Activated naive CD4-positive, alpha-beta T cell treated with anti-CD3 and anti-CD28 coated beads, Interleukin-2, amount 50 U/mL, for 16 hours (primary cell): ENCODE data around the gene PCSK1N.

ENCODE experiments used
- DNase-seq: peaks from one replicate; pipeline ENCODE4 v3.0.0-alpha.2; 2020

The PCSK1N gene

DNA sequence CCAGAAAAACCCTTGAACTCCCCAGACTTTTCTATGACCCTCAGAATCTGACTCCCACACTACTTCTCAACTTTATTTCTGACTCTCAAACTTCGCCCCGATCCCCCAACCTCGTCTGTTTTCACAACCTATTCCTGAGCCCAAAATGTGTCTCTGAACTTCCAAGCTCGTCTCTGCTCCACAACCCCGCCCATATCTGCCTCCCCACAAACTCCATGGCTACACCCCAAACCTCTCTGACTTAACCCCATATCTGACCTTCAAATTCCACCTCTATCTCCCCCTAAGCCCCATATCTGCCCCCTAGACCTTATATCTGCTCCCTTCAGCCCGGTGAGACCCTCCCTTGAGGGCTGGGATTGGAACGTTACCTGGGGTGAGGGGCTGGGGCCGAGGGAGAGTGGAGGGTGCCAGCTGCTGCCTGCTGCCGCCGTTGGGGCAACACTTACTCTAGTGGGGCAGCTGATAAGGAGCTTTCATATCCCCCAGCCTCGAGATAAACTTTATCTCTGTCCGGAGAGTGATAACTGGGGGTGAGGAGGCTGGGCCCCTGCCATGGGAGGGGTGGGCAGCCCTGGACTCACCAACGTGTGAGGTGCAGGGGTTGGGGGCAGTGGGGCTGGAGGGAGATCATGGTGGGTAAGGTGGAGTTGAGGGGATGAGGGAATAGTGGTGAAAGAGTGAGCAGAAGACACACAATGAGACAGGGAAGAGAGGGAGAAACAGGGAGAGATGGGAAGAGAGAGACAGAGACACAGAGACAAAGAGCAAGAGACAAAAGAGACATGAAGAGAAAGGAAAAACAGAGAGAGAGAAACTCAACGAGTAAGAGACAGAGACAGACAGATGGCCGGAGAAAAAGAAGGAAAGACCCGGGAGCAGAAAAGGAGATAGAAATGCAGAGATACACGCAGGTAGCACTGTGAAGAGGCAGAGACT lies 47.6 kb downstream of the PCSK1N start:
- no peak for DNase-seq

GRCh38 chrX:48786825-48787504 lies 48.4 kb downstream of the PCSK1N start:
- DNase-seq: no peak

DNA sequence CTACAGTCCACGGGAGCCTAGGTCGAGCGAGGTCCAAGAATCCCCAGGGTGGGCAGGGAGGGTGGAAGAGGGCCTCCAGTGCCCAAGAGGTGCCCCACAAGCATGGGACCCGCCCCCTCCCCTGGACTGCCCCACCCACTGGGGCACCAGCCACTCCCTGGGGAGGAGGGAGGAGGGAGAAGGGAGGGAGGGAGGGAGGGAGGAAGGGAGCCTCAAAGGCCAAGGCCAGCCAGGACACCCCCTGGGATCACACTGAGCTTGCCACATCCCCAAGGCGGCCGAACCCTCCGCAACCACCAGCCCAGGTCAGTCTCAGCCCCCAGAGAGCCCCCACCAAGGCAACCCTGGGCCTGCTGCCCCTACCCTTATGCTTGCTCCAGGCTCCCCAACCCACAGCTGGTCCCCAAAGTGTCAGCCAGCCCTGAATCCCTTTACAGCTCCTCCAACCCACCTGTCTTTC lies 49.0 kb downstream of the PCSK1N start, which contains the start of gene GATA1:
Gene GATA1, plus strand, starts transcription at position 250 of the 460 bp plus-strand sequence. CDS start 4,520 bp downstream, outside the sequence.
- no peak for DNase-seq

- no peak for DNase-seq
These were observed 49.7 kb downstream of the PCSK1N start for GRCh38 chrX:48785540-48786214.

DNA sequence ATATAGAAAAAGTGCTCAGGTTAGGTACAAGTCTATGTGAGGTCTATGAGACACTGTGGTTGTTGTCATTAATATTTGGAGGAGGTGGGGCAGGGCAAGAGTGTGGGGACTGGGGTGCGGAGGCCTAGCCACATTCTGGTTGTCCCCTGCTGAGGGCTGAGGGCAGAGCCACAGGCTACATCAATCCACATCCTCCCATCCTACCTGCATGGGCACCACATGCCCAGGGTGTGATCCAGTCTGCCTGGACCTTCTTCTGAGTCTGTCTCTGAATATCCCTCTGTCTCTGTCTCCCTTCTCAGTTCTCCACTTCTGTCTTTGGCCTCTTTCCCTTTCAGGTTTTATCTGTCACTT lies 50.2 kb downstream of the PCSK1N start:
- DNase-seq: no peak

DNA sequence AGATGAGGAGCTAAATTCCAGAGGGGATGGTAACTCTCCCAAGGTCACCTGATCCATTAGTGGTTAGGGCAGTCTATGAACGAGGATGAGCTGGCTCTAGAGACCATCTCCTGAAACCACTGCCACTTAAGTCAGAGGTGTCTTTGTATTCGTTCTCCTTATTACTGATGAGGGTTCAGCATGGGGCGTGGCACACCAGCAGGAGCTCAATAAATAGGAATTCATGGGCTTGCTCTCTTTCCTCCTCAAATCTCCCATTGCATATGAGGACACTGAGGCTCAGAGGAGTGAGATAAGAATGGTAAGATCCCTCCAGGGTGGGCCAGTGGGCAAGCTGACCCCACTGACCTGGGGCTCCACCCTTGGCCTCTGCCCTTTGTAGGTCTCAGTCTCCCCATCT lies 50.7 kb downstream of the PCSK1N start:
- no peak for DNase-seq

- DNase-seq: no peak
These were observed 52.6 kb downstream of the PCSK1N start for GRCh38 chrX:48782795-48783194.

GRCh38 chrX:48782216-48782615 lies 53.2 kb downstream of the PCSK1N start:
- no peak for DNase-seq

- DNase-seq: no peak
These were observed 53.7 kb downstream of the PCSK1N start for GRCh38 chrX:48781705-48782104.
